Astrocyte of the cerebellum (primary cell): ENCODE measurements around the gene NFIA.
"Not testable (repeated sequence)": the region's sequence is repeated elsewhere in the genome, so short reads cannot be mapped to it uniquely, and the experiment has no call there.

Experiments
- DNase-seq: peaks from one replicate; pipeline ENCODE4 v3.0.0-alpha.2; 2011; ENCODE audit warnings: low read depth
- H3K4me3 ChIP-seq: 2 replicates; pipeline ENCODE4 v1.5.1; 2011; ENCODE audit warnings: mild to moderate bottlenecking, low read depth, low read length, moderate library complexity
- CTCF ChIP-seq: IDR thresholded peaks from 2 replicates; pipeline ENCODE4 v1.5.1; 2012; ENCODE audit warnings: low read length, low read depth, moderate library complexity, mild to moderate bottlenecking; ENCODE audit errors: missing control alignments
- in situ Hi-C: cut with HindIII; loops from 2 replicates; pipeline ENCODE4 v1.10.0; 2017; ENCODE audit warnings: low sequenced_read_pairs

Gene NFIA

GRCh38 chr1:61123326-61123725 lies 41.0 kb downstream of the NFIA start:
- no peak overlapping the region for H3K4me3 ChIP-seq
- no peak for TF ChIP-seq CTCF
- in situ Hi-C loops: no loop called here
- DNase-seq: no peak

- no peak for DNase-seq
- no peak for TF ChIP-seq CTCF
- no peak overlapping the region for H3K4me3 ChIP-seq
- in situ Hi-C loops: no loop called here
Observed at GRCh38 chr1:61124078-61124477, 41.7 kb downstream of the NFIA start.

- H3K4me3 ChIP-seq: no peak overlapping the region
- TF ChIP-seq CTCF: no peak
- in situ Hi-C loops: no loop called here
- DNase-seq: no peak
Observed at GRCh38 chr1:61124696-61125095, 42.3 kb downstream of the NFIA start.

- no peak overlapping the region for H3K4me3 ChIP-seq
- DNase-seq: no peak
- TF ChIP-seq CTCF: no peak
- in situ Hi-C loops: no loop called here
Observed at GRCh38 chr1:61125263-61125662, 42.9 kb downstream of the NFIA start.

GRCh38 chr1:61125895-61126294 lies 43.5 kb downstream of the NFIA start:
- no peak for TF ChIP-seq CTCF
- in situ Hi-C loops: no loop called here
- no peak overlapping the region for H3K4me3 ChIP-seq
- DNase-seq: no peak

GRCh38 chr1:61126843-61127242 lies 44.5 kb downstream of the NFIA start:
- in situ Hi-C loops, H3K4me3 ChIP-seq, DNase-seq: not testable (repeated sequence)

- DNase-seq: no peak
- H3K4me3 ChIP-seq: no peak overlapping the region
- TF ChIP-seq CTCF: no peak
- in situ Hi-C loops: no loop called here
Observed at GRCh38 chr1:61130338-61131000, 48.1 kb downstream of the NFIA start.
